Measurements from ENCODE around the gene VLDLR. TPM values are rescaled to one million over a fixed set of nuclear protein-coding genes. Genes with fewer than 3 reads are reported as not detected.

Gene VLDLR
- total RNA-seq, 1 donor from 2014 or later = 28.5 TPM

DNA sequence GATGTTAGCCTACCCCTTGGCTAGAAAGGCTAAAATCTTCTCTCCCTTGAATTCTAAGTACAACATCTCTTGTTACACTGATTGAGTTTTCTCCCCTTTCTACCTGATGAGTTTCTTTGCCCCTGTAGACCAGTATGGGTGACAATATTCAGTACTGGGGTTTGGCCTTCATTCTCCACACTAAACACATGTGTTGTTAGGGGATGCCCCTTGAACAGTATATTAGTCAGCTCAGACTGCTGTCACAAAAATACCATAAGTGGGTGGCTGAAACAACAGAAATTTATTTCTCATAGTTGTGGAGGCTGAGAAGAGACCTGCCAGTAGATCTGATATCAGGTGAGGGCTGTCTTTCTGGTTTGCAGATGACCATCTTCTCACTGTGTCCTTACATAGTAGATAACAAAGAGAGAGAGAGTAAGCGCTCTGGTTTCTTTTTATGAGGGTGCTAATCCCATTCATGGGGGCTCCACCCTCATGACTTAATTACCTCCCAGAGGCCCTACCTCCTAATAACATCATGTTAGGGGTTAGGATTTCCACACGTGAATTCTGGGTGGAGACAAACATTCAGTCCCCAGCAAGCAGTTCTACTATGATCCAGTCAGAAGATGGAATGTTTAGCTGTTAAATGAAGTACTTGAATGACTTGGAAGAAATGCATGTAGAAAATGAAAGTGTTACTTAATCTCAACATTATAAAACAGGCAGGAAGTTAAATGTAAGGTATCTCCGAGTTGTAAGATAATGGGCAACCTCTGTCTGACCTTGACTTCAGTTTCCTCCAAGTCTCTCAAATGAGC, 17.5 kb downstream of the VLDLR start:
- no peak for DNase-seq (ENCODE audit: low read depth)
- Histone ChIP-seq H3K36me3 (ENCODE audit: control insufficient read depth, insufficient read depth, low read length) (no peaks in the 10 kb centered on the region), H3K4me3 (ENCODE audit: low read depth, low read length) (no peak overlapping the region), H3K27me3 (ENCODE audit: control insufficient read depth, insufficient read depth, low read length) (no peaks in the 10 kb centered on the region)
- TF ChIP-seq, protein P1, sequence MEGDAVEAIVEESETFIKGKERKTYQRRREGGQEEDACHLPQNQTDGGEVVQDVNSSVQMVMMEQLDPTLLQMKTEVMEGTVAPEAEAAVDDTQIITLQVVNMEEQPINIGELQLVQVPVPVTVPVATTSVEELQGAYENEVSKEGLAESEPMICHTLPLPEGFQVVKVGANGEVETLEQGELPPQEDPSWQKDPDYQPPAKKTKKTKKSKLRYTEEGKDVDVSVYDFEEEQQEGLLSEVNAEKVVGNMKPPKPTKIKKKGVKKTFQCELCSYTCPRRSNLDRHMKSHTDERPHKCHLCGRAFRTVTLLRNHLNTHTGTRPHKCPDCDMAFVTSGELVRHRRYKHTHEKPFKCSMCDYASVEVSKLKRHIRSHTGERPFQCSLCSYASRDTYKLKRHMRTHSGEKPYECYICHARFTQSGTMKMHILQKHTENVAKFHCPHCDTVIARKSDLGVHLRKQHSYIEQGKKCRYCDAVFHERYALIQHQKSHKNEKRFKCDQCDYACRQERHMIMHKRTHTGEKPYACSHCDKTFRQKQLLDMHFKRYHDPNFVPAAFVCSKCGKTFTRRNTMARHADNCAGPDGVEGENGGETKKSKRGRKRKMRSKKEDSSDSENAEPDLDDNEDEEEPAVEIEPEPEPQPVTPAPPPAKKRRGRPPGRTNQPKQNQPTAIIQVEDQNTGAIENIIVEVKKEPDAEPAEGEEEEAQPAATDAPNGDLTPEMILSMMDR (IDR thresholded peaks at IDR 0.05; ENCODE audit: insufficient read depth, low read length, poor library complexity, severe bottlenecking) = no peak

DNA sequence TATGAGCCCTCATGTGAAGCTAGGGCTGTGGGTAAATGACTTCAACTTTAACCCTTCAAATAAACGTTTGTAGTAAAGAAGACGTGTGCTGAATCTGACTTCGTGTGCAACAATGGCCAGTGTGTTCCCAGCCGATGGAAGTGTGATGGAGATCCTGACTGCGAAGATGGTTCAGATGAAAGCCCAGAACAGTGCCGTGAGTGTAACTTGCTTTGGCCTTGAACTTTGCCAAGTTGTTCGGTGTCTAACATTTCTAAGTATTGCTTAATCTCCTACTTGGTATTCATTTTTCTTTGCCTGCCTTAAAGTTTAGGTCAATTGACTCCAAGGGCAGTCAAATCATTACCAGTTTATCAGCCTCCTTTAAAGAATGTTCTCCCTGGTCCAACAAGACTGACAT, 18.2 kb downstream of the VLDLR start:
- Histone ChIP-seq H3K4me3 (ENCODE audit: low read depth, low read length) (no peak overlapping the region), H3K36me3 (ENCODE audit: control insufficient read depth, insufficient read depth, low read length) (no peaks in the 10 kb centered on the region), H3K27me3 (ENCODE audit: control insufficient read depth, insufficient read depth, low read length) (no peaks in the 10 kb centered on the region)
- no peak for DNase-seq (ENCODE audit: low read depth)
- TF ChIP-seq, protein P1 (IDR thresholded peaks at IDR 0.05; ENCODE audit: insufficient read depth, low read length, poor library complexity, severe bottlenecking) = no peak

DNA sequence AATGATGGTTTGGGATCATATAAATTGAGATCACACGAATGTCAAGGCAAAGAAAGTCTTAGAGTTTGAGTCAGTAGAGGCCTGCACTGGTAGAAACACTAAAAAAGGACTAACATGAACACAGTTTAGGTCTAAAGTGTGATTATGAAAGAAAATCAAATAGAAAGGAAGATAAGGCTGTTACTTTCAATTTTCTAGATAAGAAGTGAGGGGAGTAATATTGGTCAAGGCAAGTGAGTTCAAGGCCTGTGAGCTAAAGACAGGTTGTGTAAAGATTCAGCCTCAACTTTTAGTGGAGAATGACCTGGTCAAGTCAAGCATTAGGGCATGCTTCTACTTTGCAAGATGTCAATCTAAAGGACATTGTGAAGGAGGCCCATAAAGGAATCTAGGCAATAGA, 19.0 kb downstream of the VLDLR start:
- H3K4me3 ChIP-seq (ENCODE audit: low read depth, low read length) = no peak overlapping the region
- TF ChIP-seq, protein P1 (IDR thresholded peaks at IDR 0.05; ENCODE audit: insufficient read depth, low read length, poor library complexity, severe bottlenecking) = no peak
- DNase-seq (ENCODE audit: low read depth) = no peak
- no peaks in the 10 kb centered on the region for H3K27me3 ChIP-seq (ENCODE audit: control insufficient read depth, insufficient read depth, low read length)
- no peaks in the 10 kb centered on the region for H3K36me3 ChIP-seq (ENCODE audit: control insufficient read depth, insufficient read depth, low read length)

DNA sequence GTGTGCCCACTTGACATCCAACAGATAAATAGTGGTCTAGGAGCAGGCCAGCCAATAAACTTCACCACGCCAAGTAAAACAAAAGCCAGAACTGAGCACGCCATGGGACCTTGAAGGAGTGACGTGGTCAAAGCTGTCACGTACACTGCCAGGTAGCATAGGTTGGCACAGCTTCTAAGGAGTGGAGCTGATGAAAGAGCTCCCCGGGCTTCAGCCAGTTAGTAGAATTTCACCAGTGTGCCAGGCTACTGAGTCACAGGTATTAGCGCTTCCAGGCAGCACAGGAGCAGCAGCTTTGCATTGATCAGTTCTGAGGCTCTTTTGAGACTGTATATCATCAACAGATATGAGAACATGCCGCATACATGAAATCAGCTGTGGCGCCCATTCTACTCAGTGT, 19.4 kb downstream of the VLDLR start:
- Histone ChIP-seq H3K27me3 (ENCODE audit: control insufficient read depth, insufficient read depth, low read length) (no peaks in the 10 kb centered on the region), H3K36me3 (ENCODE audit: control insufficient read depth, insufficient read depth, low read length) (no peaks in the 10 kb centered on the region), H3K4me3 (ENCODE audit: low read depth, low read length) (no peak overlapping the region)
- no peak for DNase-seq (ENCODE audit: low read depth)
- TF ChIP-seq, protein P1 (IDR thresholded peaks at IDR 0.05; ENCODE audit: insufficient read depth, low read length, poor library complexity, severe bottlenecking) = no peak

DNA sequence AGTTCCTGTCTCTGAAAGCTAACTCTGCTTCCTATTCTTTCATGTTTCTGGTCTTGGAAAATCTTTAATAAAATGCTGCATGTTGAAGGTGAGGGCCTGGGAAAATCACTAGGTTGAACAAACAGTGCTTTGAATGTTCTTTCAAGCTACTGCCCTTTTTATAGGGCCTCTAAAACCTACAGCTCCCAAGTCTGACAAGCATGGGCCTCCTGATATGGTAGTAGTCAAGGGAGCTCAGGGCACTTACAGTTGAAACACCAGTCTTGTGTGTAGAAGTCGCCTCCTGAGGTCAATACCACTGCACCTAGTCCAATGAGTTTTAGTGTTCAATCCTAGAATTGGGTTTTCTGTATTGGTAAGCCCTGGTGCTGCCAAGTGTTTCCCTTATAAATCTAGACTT, 20.5 kb downstream of the VLDLR start:
- no peaks in the 10 kb centered on the region for H3K36me3 ChIP-seq (ENCODE audit: control insufficient read depth, insufficient read depth, low read length)
- no peaks in the 10 kb centered on the region for H3K27me3 ChIP-seq (ENCODE audit: control insufficient read depth, insufficient read depth, low read length)

More for the DNA sequence above, 20.5 kb downstream of the VLDLR start:
- TF ChIP-seq, protein P1 (IDR thresholded peaks at IDR 0.05; ENCODE audit: insufficient read depth, low read length, poor library complexity, severe bottlenecking) = no peak
- H3K4me3 ChIP-seq (ENCODE audit: low read depth, low read length) = no peak overlapping the region
- DNase-seq (ENCODE audit: low read depth) = no peak
